Activated T-cell treated with anti-CD3 and anti-CD28 coated beads, Interleukin-2, amount 50 U/mL, for 72 hours (primary cell): ENCODE measurements around the gene KLHDC3. TPM values are rescaled to one million over a fixed set of nuclear protein-coding genes. Genes with fewer than 3 reads are reported as not detected.
"Not testable (repeated sequence)": the region's sequence is repeated elsewhere in the genome, so short reads cannot be mapped to it uniquely, and the experiment has no call there.

Experiments
- ATAC-seq, 2 donors: fragments of 150-1000 bp; cut with Tn5 transposase; replicated peaks in 1 of 2; 2 replicates each; pipeline ENCODE4 v1.10.0; 2021; ENCODE audit warnings: moderate library complexity in 2 of 2, mild to moderate bottlenecking in 1 of 2
- DNase-seq, 2 donors: peaks; one replicate each; pipeline ENCODE4 v3.0.0; 2021 to 2022; ENCODE audit warnings: mixed read lengths in 1 of 2
- H3K27ac Mint-ChIP-seq: one replicate; pipeline ENCODE4 v1.8.0; 2022; ENCODE audit warnings: mild to moderate bottlenecking, moderate library complexity, mixed read lengths
- H3K27me3 Mint-ChIP-seq: one replicate; pipeline ENCODE4 v1.8.0; 2022; ENCODE audit warnings: low read depth, mixed read lengths
- H3K36me3 Mint-ChIP-seq, 2 donors: one replicate each; pipeline ENCODE4 v1.8.0; 2022; ENCODE audit warnings: mixed read lengths in 2 of 2, mild to moderate bottlenecking in 1 of 2; ENCODE audit not compliant: insufficient read depth in 2 of 2
- H3K4me1 Mint-ChIP-seq: one replicate; pipeline ENCODE4 v1.8.0; 2022; ENCODE audit warnings: low read depth, mixed read lengths
- H3K4me3 Mint-ChIP-seq, 2 donors: one replicate each; pipeline ENCODE4 v1.8.0; 2022; ENCODE audit warnings: mild to moderate bottlenecking in 2 of 2, mixed read lengths in 2 of 2, moderate library complexity in 2 of 2
- H3K9me3 Mint-ChIP-seq, 2 donors: one replicate each; pipeline ENCODE4 v1.8.0; 2022; ENCODE audit warnings: mixed read lengths in 2 of 2
- total RNA-seq, 2 donors: library from RNA; stranded (reverse); gene quantifications; one replicate each; pipeline ENCODE4 v1.2.3, GENCODE V29; 2022

KLHDC3 gene
- total RNA-seq, 2 donors from 2014 or later: 62.5 to 68.9 TPM

DNA sequence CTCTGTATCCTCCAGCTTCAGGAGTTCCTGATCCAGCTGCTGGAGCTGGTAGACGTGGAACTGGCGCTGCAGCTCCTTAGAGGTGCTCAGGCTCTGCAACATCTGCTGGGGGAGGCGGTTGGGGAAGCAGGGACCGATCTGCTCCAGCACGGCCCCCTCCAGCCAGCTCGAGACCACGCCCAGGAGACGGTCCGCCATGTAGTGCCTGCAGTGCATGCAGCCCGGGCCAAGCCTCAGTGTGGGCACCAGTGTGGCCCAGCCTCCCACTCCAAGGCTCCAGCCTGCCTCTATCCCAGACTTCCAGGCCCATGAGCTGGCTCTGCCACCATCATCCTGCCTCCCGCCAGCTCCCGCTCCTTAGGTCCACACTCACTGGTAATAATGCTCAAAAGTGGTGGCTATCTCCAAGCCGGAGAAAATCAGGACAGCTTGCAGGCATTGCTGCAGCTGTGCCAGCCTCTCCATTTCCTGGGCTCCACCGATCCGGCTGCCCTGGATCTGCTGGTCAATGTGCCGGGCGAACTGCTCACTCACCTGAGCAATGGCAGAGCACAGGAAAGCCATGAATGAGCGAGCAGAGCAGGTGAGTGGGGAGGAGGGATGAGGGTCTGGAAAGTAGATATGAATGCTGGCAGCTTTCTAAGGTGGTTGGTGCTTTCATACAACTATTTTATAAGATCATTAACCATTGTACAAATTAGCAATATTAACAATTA, 26.7 kb downstream of the KLHDC3 start:
- Mint-ChIP-seq H3K9me3 (no peaks in the 10 kb centered on the region), H3K4me3 (no peak overlapping the region), H3K4me1 (no peaks in the 10 kb centered on the region), H3K27ac (no peak overlapping the region), H3K36me3 (peaks cover 0 to 9% of the 10 kb centered on the region in 2 donors), H3K27me3 (no peaks in the 10 kb centered on the region)
- DNase-seq: no peak
- ATAC-seq: no peak

DNA sequence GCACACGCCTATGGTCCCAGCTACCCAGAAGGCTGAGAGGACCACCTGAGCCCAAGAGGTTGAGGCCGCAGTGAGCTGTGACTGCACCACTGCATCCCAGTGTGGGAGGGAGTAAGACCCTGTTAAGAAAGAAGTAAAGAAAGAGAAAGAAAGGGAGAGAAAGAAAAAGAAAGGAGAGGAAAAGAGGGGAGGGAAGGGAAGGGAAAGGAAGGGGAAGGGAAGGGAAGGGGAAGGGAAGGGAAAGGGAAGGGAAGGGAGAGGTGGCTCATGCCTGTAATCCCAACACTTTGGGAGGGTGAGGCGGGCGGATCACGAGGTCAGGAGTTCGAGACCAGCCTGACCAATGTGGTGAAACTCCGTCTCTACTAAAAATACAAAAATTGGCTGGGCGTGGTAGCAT, 27.4 kb downstream of the KLHDC3 start:
- H3K27ac Mint-ChIP-seq, H3K4me3 Mint-ChIP-seq, ATAC-seq, H3K4me1 Mint-ChIP-seq, H3K9me3 Mint-ChIP-seq, H3K27me3 Mint-ChIP-seq, DNase-seq: not testable (repeated sequence)
- H3K36me3 Mint-ChIP-seq: peaks cover 0 to 11% of the 10 kb centered on the region in 2 donors

DNA sequence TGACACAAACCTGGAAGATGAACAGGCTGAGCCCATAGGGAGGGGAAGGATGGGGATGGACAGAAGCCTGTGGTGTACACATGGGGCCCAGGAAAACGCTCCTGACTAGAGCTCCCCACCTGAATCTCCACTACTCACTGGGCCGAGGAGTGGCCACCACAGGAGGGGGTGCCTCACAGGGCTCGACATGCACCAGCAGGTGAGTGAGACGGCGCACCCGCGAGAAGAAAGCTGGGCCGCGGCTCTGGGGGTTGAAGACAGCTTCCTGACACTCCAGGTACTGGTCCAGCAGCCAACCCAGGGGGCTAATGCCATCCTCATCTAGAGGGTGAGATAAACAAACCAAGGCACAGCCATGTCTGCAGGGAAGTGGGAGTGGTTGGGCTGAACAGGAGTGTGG, 29.3 kb downstream of the KLHDC3 start:
- Mint-ChIP-seq H3K27me3 (no peaks in the 10 kb centered on the region), H3K36me3 (peaks cover 0 to 11% of the 10 kb centered on the region in 2 donors)

DNA sequence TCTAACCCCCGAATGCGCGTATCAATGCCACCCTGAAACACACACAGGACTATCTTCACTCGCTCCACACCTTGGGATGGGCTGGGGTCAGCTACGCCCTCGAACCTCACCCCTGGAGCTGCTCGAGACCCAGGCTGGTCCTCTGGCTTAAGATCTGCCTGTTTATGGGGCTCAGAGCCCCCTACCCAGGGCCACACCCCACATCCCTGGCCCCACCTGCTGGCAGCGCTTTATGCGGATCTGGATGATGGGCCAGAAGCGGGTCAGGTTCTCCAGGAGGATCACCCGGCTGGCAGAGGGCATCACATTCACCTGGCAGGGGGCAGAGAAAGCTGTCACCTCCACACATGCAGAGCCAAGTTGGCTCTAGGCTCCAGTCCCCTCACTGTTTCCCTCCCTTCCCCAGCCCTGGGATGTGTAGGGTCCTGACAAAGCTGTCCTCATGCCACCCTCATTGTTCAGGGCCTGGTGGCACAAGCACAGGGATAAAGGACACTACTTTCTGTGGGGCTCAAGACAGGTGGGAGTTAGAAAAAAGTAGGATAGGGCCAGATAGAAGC, 31.4 kb downstream of the KLHDC3 start:
- no peak overlapping the region for H3K27ac Mint-ChIP-seq
- peaks cover 7% of the 10 kb centered on the region for H3K4me1 Mint-ChIP-seq
- DNase-seq (no peak), ATAC-seq (no peak)
- H3K4me3 Mint-ChIP-seq: no peak overlapping the region
- no peaks in the 10 kb centered on the region for H3K27me3 Mint-ChIP-seq
- H3K9me3 Mint-ChIP-seq: no peaks in the 10 kb centered on the region
- H3K36me3 Mint-ChIP-seq: peaks cover 0 to 17% of the 10 kb centered on the region in 2 donors

More for the DNA sequence above, 29.3 kb downstream of the KLHDC3 start:
- Mint-ChIP-seq H3K9me3 (no peaks in the 10 kb centered on the region), H3K27ac (no peak overlapping the region), H3K4me3 (no peak overlapping the region), H3K4me1 (no peaks in the 10 kb centered on the region)
- DNase-seq (no peak), ATAC-seq (no peak)

DNA sequence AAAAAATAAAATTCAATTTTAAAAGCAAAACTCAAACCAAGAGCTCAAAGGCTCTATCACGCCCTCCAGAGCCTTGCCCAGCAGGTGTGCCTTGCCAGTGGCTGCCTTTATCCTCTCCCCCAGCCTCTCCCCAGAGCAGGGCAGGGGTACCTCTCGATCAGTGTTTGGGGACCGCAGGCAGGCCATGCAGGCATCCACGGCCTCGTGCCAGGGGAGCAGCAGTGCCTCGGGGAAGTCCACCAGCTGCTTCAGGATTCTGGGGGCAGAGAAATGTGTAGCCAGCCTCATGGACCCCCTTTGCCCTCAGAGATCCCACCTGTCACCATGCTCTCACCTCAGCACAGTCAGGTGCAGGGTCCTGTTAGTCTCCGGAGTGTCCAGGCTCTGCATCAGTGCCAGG, 33.9 kb downstream of the KLHDC3 start:
- Mint-ChIP-seq H3K4me3 (no peak overlapping the region), H3K36me3 (peaks cover 0 to 16% of the 10 kb centered on the region in 2 donors), H3K9me3 (no peaks in the 10 kb centered on the region), H3K27ac (no peak overlapping the region), H3K27me3 (no peaks in the 10 kb centered on the region), H3K4me1 (peaks cover 31% of the 10 kb centered on the region)
- ATAC-seq: no peak
- DNase-seq: no peak

DNA sequence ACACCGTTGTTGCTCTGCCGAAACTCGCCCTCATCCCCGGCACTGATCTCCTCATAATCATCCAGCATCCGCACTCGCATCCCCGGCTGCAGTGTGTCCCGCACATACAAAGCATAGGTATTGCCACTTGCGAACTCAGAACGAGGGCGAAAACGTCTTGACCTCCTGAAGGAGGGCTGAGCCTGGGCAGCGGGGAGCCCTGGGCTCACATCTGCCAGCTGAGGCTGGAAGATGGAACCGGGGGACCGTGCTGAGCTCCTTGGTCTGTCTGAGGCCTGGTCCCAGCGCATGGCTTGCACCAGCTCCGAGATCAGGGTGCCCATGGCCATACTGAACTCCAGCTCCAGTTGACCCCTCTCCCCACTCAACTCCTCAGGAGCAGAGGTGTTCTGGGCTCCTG, 36.9 kb downstream of the KLHDC3 start:
- H3K36me3 Mint-ChIP-seq: peaks cover 4 to 14% of the 10 kb centered on the region in 2 donors
- DNase-seq (no peak), ATAC-seq (no peak)
- H3K4me3 Mint-ChIP-seq: no peak overlapping the region
- no peak overlapping the region for H3K27ac Mint-ChIP-seq
- peaks cover 48% of the 10 kb centered on the region for H3K4me1 Mint-ChIP-seq
- H3K9me3 Mint-ChIP-seq: no peaks in the 10 kb centered on the region
- H3K27me3 Mint-ChIP-seq: no peaks in the 10 kb centered on the region

DNA sequence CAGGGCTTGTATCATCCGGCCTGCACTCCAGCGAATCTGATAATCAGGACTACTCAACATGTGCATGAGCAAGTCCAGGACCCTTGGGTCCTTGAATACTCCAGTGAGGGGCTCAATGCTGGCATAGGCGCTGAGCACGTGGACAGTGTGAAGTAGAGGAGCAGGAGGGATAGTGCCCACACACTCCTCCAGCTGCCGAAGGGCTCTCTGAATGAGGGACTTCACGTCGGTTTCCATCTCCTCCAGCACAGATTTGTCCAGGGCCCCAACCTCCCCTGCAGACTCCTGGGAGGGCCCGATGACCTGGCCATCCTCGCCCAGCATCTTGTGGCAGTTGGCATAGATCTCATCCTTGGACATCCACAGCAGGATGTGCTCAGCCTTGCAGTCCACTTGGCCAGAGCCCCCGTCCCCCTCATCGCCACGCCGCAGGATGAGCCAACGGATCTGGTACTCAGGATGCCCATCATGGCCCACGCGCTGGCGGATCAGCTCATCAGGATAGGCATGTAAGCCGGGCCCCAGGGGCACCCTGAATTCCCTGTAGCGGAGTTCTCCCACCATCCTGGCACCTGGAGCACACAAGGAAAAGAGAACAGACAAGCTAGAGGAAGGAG, 38.3 kb downstream of the KLHDC3 start:
- no peak for DNase-seq
- H3K4me1 Mint-ChIP-seq: peaks cover 50% of the 10 kb centered on the region
- H3K4me3 Mint-ChIP-seq: peak overlapping the region; percentile 96 to 99
- H3K9me3 Mint-ChIP-seq: no peaks in the 10 kb centered on the region
- H3K27me3 Mint-ChIP-seq: no peaks in the 10 kb centered on the region
- peaks cover 4 to 11% of the 10 kb centered on the region in 2 donors for H3K36me3 Mint-ChIP-seq
- peak overlapping the region; percentile 88 for H3K27ac Mint-ChIP-seq
- ATAC-seq: no peak

DNA sequence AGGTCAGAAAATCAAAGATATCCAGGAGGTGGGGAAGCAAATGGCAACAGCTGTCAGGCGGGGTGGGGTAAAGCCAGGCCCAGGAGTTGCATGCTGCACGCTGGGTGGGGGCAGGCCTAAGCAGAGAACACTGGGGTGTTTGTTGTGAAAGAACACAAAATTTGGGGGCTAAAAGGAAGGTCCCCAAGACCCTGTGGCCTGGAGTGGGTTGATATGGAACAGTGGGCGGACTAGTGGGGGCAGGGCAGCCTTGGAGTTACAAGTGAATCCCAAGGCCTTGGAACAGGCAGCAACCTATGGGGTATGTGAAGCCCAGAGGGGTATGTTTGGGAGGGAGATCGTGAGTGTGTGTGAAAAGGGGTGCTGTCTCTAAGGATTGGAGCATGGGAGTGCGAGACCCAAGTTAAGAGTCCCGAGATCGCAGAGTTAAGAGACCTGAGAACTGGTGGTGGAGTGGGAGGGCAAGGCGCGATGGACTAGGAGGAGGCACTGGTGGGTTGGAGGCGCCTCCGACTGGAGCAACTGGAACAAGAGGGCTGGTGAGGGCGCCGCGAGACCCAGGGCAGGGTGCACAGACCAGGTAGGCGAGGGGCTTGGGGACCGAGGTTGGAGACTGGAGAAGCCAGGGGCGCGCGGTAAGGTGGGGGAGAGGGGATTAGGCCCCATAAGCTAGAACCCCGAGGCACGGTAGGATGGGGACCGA, 38.9 kb downstream of the KLHDC3 start:
- Mint-ChIP-seq H3K9me3 (no peaks in the 10 kb centered on the region), H3K27me3 (no peaks in the 10 kb centered on the region), H3K27ac (peak overlapping the region; percentile 88), H3K4me3 (peak overlapping the region; percentile 96 to 99), H3K36me3 (peaks cover 4 to 11% of the 10 kb centered on the region in 2 donors), H3K4me1 (peaks cover 55% of the 10 kb centered on the region)
- ATAC-seq: peak; percentile 10 to 11
- DNase-seq: peak; percentile 23 to 35

DNA sequence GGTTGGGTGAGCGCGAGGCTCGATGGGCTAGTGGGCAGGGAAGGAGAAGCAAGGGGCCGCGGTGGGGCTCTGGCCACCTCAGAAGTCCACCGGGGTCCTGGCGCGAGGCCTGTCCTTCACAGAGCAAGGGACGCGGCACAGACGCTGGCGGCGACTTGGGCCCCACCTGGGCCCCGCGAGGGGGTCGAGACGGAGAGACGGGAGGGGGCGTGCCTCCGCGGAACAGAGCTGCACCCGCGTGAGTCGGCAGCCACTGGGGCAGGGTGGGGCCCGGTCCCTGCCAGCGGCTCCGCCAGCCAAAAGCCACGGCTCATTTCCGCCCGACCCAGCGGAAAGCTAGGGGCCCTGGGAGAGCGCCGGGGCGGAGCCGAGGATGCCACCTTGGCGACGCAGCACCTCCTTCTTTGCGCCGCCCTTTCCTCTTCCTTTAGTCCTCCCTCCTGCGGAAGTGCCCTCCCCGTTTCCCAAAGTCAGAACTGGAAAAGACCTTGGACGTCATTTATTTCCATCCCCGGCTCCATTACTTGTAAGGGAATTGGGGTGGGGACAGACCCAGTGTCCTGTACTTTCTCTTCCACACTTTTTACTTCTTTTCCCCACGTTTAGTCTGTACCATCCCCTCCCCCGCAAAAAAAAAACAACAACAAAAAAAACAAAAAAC, 39.6 kb downstream of the KLHDC3 start, which contains the start of gene CUL7:
Gene CUL7 (minus strand): TSS at position 307 of the 661 bp plus-strand sequence. CDS start 1,063 bp downstream, outside the sequence.
- Mint-ChIP-seq H3K36me3 (peaks cover 4 to 11% of the 10 kb centered on the region in 2 donors), H3K9me3 (no peaks in the 10 kb centered on the region), H3K27ac (peak within 1 kb of the TSS; percentile 99), H3K4me1 (peaks cover 62% of the 10 kb centered on the region), H3K4me3 (peak within 1 kb of the TSS; percentile 96 to 99), H3K27me3 (no peaks in the 10 kb centered on the region)
- DNase-seq (peak; percentile 95 to 96), ATAC-seq (peak; percentile 99 to 100)

DNA sequence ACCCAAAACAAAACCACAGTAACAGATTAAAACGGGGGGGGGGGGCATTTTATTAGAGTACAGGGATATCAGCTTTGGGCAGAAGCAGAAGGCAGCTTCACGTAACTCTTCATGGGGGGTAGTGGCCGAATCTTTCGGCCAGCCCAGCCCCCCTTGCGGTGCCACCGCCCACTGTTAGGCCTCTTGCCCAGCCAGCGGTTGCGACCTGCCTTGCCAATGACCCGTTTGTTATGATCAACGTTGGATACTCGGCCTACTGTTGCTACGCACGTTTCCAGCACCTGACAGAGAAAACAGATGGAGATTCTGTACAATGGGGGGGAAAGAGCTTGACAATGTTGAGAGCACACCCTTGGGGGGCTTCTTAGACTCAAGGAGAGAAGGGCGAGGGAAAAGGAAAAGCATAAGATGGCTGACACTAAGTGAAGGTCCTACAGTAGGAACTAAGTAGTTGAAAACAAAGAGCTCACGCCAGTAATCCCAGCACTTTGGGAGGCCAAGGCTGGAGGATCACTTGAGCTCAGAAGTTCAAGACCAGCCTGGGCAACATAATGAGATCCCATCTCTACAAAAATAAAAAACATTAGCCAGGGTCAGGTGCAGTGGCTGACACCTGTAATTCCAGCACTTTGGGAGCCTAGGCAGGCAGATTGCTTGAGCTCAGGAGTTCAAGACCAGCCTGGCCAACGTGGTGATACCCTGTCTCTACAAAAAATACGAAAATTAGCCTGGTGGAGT, 40.3 kb downstream of the KLHDC3 start:
- Mint-ChIP-seq H3K4me1 (peaks cover 65% of the 10 kb centered on the region), H3K4me3 (peak overlapping the region; percentile 96 to 99), H3K36me3 (peaks cover 4 to 10% of the 10 kb centered on the region in 2 donors)

DNA sequence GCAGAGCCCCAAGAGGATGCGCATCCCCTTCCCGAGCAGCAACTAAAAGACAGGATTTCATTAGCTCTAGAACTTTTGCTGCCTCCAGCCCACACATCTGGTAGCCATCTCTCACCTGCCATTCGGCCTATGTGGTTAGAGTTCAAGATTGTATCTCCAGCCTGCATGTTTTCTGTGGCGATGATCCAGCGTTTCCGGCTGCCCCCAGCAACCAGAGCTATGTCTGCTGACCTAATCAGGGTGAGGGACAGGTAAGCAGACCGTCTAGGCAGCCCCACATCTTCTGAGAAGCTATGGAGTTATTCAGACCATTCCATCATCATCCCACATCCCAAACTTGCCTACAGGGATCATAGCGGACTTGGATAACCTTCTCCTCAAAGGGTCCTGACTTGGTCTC, 41.9 kb downstream of the KLHDC3 start:
- H3K27ac Mint-ChIP-seq: no peak overlapping the region
- H3K4me3 Mint-ChIP-seq: no peak overlapping the region
- ATAC-seq: no peak
- H3K36me3 Mint-ChIP-seq: peaks cover 4 to 5% of the 10 kb centered on the region in 2 donors
- no peak for DNase-seq
- H3K9me3 Mint-ChIP-seq: no peaks in the 10 kb centered on the region
- H3K27me3 Mint-ChIP-seq: no peaks in the 10 kb centered on the region
- H3K4me1 Mint-ChIP-seq: peaks cover 66% of the 10 kb centered on the region

More for the DNA sequence above, 40.3 kb downstream of the KLHDC3 start:
- ATAC-seq (no peak), DNase-seq (no peak)
- Mint-ChIP-seq H3K27ac (peak overlapping the region; percentile 99), H3K9me3 (no peaks in the 10 kb centered on the region), H3K27me3 (no peaks in the 10 kb centered on the region)

DNA sequence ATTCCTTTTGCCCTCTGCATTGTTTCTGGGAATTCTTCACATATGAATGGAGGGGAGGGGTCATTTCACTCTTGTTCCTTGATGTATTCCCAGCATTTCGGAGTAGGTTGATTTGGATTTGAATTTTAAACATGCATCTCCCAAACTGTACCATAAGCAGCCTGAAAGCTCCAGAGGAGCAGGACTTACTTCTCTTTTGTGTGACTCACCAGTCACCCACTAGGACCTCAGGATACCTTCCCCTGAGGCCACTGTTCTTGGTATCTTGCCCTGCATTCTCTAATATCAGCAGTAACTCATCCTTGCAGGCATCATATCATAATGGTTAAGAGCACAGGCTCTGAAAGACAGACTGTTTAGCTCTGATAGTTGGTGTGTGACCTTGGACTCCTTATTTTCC, 44.5 kb downstream of the KLHDC3 start:
- Mint-ChIP-seq H3K4me3 (peak overlapping the region; percentile 90 to 94), H3K27me3 (no peaks in the 10 kb centered on the region), H3K36me3 (peaks cover 3% of the 10 kb centered on the region in 2 donors), H3K27ac (peak overlapping the region; percentile 96), H3K9me3 (no peaks in the 10 kb centered on the region), H3K4me1 (peaks cover 46% of the 10 kb centered on the region)
- ATAC-seq (no peak), DNase-seq (no peak)
